B cell (primary cell): ENCODE measurements around the gene SLN. TPM values are rescaled to one million over a fixed set of nuclear protein-coding genes. Genes with fewer than 3 reads are reported as not detected.

Source experiments
- ATAC-seq: fragments of 200-7000 bp; cut with Tn5 transposase; one replicate; pipeline ENCODE4 v1.10.0; 2021; ENCODE audit warnings: low read depth, mild to moderate bottlenecking, moderate number of reproducible peaks, moderate library complexity
- CTCF ChIA-PET: fragments of 350-600 bp; sonication (Branson Sonifier 250); formaldehyde crosslinking; loops from one replicate; lab custom pipeline; 2021; ENCODE audit warnings: antibody characterized with exemption, inconsistent platforms; lab: Charles Lee
- POLR2A ChIA-PET: fragments of 350-600 bp; sonication (Branson Sonifier 250); formaldehyde crosslinking; loops from one replicate; lab custom pipeline; 2021; ENCODE audit warnings: antibody characterized with exemption; lab: Charles Lee
- DNase-seq: peaks from one replicate; pipeline ENCODE4 v3.0.0; 2013
- H2AFZ ChIP-seq: 2 replicates; pipeline ENCODE4 v1.6.1; 2012; ENCODE audit warnings: mild to moderate bottlenecking, low read depth, low read length; ENCODE audit not compliant: insufficient read depth, poor library complexity, severe bottlenecking
- H3K27ac ChIP-seq, 2 donors: 1 replicate in 1 of 2; 2 replicates in 1 of 2; pipeline ENCODE4 v1.5.1; 2012 to 2013; ENCODE audit warnings: low read length in 2 of 2, mild to moderate bottlenecking in 2 of 2, moderate library complexity in 1 of 2
- H3K27me3 ChIP-seq, 4 experiments: fragments of 200-600 bp in 1 of 4; sonication (generic) in 1 of 4; replicated peaks in 1 of 4; 1 replicate in 2 of 4; 2 replicates in 2 of 4; pipeline versions ENCODE4 v1.6.1 to v1.7.0; 2013 to 2016; ENCODE audit warnings: low read length in 3 of 4, mild to moderate bottlenecking in 2 of 4, mixed read lengths in 1 of 4, moderate library complexity in 1 of 4; ENCODE audit not compliant: insufficient read depth in 4 of 4, control insufficient read depth in 3 of 4; ENCODE audit errors: control extremely low read depth in 1 of 4
- H3K36me3 ChIP-seq, 2 experiments: replicated peaks in 1 of 2; 1 replicate in 1 of 2; 2 replicates in 1 of 2; pipeline versions ENCODE4 v1.6.1 to v1.7.1; 2013; ENCODE audit warnings: low read length in 1 of 2; ENCODE audit not compliant: insufficient read depth in 2 of 2, control insufficient read depth in 1 of 2; ENCODE audit errors: control extremely low read depth in 1 of 2, extremely low read depth in 1 of 2
- H3K4me1 ChIP-seq, 2 donors: fragments of 200-600 bp in 1 of 2; sonication (generic) in 1 of 2; 1 replicate in 1 of 2; 2 replicates in 1 of 2; pipeline versions ENCODE4 v1.5.1 to v1.6.1; 2013 to 2017; ENCODE audit warnings: low read length in 2 of 2; ENCODE audit not compliant: control insufficient read depth in 2 of 2, insufficient read depth in 2 of 2
- H3K4me2 ChIP-seq: replicated peaks from 2 replicates; pipeline ENCODE3; 2012; ENCODE audit warnings: mild to moderate bottlenecking, low read depth, low read length; ENCODE audit not compliant: poor library complexity, severe bottlenecking
- H3K4me3 ChIP-seq, 5 experiments: fragments of 200-600 bp in 1 of 5; sonication (generic) in 1 of 5; 1 replicate in 3 of 5; 2 replicates in 2 of 5; pipeline versions ENCODE4 v1.5.1 to v1.7.0; 2011 to 2016; ENCODE audit warnings: low read length in 4 of 5, mild to moderate bottlenecking in 4 of 5, low read depth in 2 of 5, control low read depth in 1 of 5, moderate library complexity in 1 of 5; ENCODE audit not compliant: insufficient read depth in 1 of 5; ENCODE audit errors: control extremely low read depth in 1 of 5, extremely low read depth in 1 of 5
- H3K79me2 ChIP-seq: fragments of 200-600 bp; sonication (generic); one replicate; pipeline ENCODE4 v1.6.0; 2016; ENCODE audit warnings: low read length; ENCODE audit not compliant: control insufficient read depth, insufficient read depth
- H3K9ac ChIP-seq: fragments of 200-600 bp; sonication (generic); 2 replicates; pipeline ENCODE4 v1.6.1; 2017; ENCODE audit warnings: mild to moderate bottlenecking, low read length, moderate library complexity
- H3K9me3 ChIP-seq, 3 donors: one replicate each; pipeline versions ENCODE4 v1.6.1 to v1.7.1; 2013; ENCODE audit warnings: low read length in 2 of 3; ENCODE audit not compliant: control insufficient read depth in 2 of 3, insufficient read depth in 1 of 3; ENCODE audit errors: control extremely low read depth in 1 of 3
- H4K20me1 ChIP-seq: 2 replicates; pipeline ENCODE4 v1.6.0; 2012; ENCODE audit warnings: mild to moderate bottlenecking, low read length; ENCODE audit not compliant: insufficient read depth, control insufficient read depth, poor library complexity, severe bottlenecking
- H3K27ac Mint-ChIP-seq: one replicate; pipeline ENCODE4 v1.8.0; 2021; ENCODE audit warnings: mixed read lengths
- H3K27me3 Mint-ChIP-seq: one replicate; pipeline ENCODE4 v1.8.0; 2021; ENCODE audit warnings: mixed read lengths
- H3K4me1 Mint-ChIP-seq: one replicate; pipeline ENCODE4 v1.8.0; 2021; ENCODE audit warnings: mixed read lengths
- H3K4me3 Mint-ChIP-seq: one replicate; pipeline ENCODE4 v1.8.0; 2021; ENCODE audit warnings: mixed read lengths
- H3K9me3 Mint-ChIP-seq: one replicate; pipeline ENCODE4 v1.8.0; 2022; ENCODE audit warnings: mixed read lengths; ENCODE audit not compliant: insufficient read depth
- CTCF ChIP-seq: fragments of 200-600 bp; IDR thresholded peaks from one replicate; pipeline ENCODE4 v1.8.0; 2022; ENCODE audit warnings: antibody characterized with exemption, mild to moderate bottlenecking
- EZH2 ChIP-seq: IDR thresholded peaks from 2 replicates; pipeline ENCODE4 v1.6.1; 2012; ENCODE audit warnings: borderline replicate concordance, low read depth, mild to moderate bottlenecking, moderate library complexity, low read length; ENCODE audit not compliant: insufficient read depth, poor library complexity, severe bottlenecking
- WGBS: methylation state at CpG from one replicate; pipeline ENCODE4 v1.1.5; 2013; ENCODE audit warnings: missing lambda C conversion rate; ENCODE audit not compliant: insufficient coverage; 5-methylcytosine and 5-hydroxymethylcytosine counted together
- intact Hi-C: fragments of 100-400 bp; cut with micrococcal nuclease; formaldehyde crosslinking; loops from one replicate; pipeline ENCODE4 v1.10.0; 2022
- polyA plus RNA-seq: library from polyadenylated mRNA; depleted of rRNA; stranded (reverse); fragments of >200 nt; gene quantifications from 2 replicates; pipeline ENCODE4 v1.2.3, GENCODE V29; 2012
- total RNA-seq, 2 donors: library from RNA; stranded (reverse); fragments of 120-200 nt in 1 of 2; gene quantifications; 1 replicate in 1 of 2; 2 replicates in 1 of 2; pipeline versions ENCODE4 v1.2.3 to v1.2.4, GENCODE V29; 2013 to 2022

The SLN gene
- total and polyA plus RNA-seq, 2 donors (not counting 1 experiment from before 2014, with no cell fraction given): not detected

DNA sequence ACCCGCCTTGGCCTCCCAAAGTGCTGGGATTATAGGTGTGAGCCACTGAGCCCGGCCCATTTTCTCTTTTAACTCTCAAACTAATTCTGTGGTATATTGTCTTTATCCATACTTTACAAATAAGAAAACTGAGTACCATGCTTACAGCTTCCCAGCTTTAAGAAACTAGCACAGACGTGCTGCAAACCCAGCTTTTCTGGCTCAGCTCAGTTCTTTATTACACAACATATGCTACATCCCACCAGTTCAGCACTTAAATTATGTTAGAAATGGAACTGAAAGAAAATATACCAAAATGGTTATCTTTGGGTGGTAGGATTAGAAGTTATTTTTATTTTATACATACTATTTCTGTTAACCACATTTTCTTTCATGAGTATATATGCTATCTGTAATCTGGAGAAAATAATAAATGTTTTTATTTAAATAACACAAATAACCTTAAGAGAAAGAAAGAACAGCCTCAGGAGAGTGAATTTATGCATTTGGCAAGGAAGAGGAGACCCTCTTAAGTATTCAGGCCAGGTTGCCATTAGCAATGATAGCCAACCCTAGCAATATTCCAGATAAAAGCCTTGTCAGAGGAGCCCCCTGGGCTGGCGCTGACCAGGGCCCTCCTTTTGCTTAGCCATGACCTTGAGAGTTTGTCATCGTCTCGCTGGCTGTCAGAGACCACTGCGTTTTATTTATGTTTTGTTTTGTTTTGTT lies 33.8 kb downstream of the SLN start:
- no peaks in the 10 kb centered on the region for H3K4me1 ChIP-seq
- no peak overlapping the region for H3K4me3 ChIP-seq
- WGBS: no CpG with 5 or more reads among the region's 7 CpGs
- no peak overlapping the region for H3K4me3 Mint-ChIP-seq
- no peaks in the 10 kb centered on the region for H3K9me3 ChIP-seq
- H3K27ac Mint-ChIP-seq: no peak overlapping the region
- H3K27ac ChIP-seq: no peak overlapping the region
- ATAC-seq (no peak), DNase-seq (no peak)
- H3K27me3 ChIP-seq: peaks cover 0 to 10% (median 0%) of the 10 kb centered on the region in 4 experiments
- no peaks in the 10 kb centered on the region for H3K36me3 ChIP-seq
- H3K4me1 Mint-ChIP-seq: no peaks in the 10 kb centered on the region
- H4K20me1 ChIP-seq: no peaks in the 10 kb centered on the region
- H3K9me3 Mint-ChIP-seq: no peaks in the 10 kb centered on the region
- TF ChIP-seq EZH2 (no peak), CTCF (no peak)
- H2AFZ ChIP-seq: no peak overlapping the region
- no peaks in the 10 kb centered on the region for H3K79me2 ChIP-seq
- CTCF ChIA-PET: no interaction called here
- H3K27me3 Mint-ChIP-seq: peaks cover 25% of the 10 kb centered on the region
- intact Hi-C loops: no loop called here
- no peak overlapping the region for H3K9ac ChIP-seq
- H3K4me2 ChIP-seq: no peak overlapping the region
- POLR2A ChIA-PET: no interaction called here

- intact Hi-C loops: no loop called here
- Histone ChIP-seq H3K36me3 (no peaks in the 10 kb centered on the region), H3K4me1 (no peaks in the 10 kb centered on the region), H3K4me3 (no peak overlapping the region), H3K27me3 (peaks cover 0 to 10% (median 0%) of the 10 kb centered on the region in 4 experiments), H3K27ac (no peak overlapping the region), H2AFZ (no peak overlapping the region), H3K9me3 (no peaks in the 10 kb centered on the region), H3K9ac (no peak overlapping the region), H4K20me1 (no peaks in the 10 kb centered on the region), H3K79me2 (no peaks in the 10 kb centered on the region), H3K4me2 (no peak overlapping the region)
- POLR2A ChIA-PET: no interaction called here
- DNase-seq (no peak), ATAC-seq (no peak)
- whole genome bisulfite sequencing: 66% methylated on average over 8 of the region's 8 CpGs
- no peak overlapping the region for H3K4me3 Mint-ChIP-seq
- H3K27me3 Mint-ChIP-seq: peaks cover 28% of the 10 kb centered on the region
- no peak overlapping the region for H3K27ac Mint-ChIP-seq
- H3K9me3 Mint-ChIP-seq: no peaks in the 10 kb centered on the region
- CTCF ChIA-PET: interaction anchor here (0.6 to 1.2 kb wide), 2 partner anchors 13 to 218 kb away, joined by 3 to 6 read pairs; no protein-coding TSS in a partner anchor
- no peak for TF ChIP-seq CTCF
- TF ChIP-seq EZH2: no peak
- H3K4me1 Mint-ChIP-seq: no peaks in the 10 kb centered on the region
Measured at GRCh38 chr11:107676336-107677057, 35.4 kb downstream of the SLN start.
